H9 (cell line): ENCODE measurements around the gene YBX1. TPM values are rescaled to one million over a fixed set of nuclear protein-coding genes. Genes with fewer than 3 reads are reported as not detected.
A peak's percentile ranks its signal among the peaks of the same experiment; 100 is the strongest.

Source experiments
- DNase-seq: peaks from one replicate; pipeline ENCODE4 v3.0.0-alpha.2; 2017
- H2AFZ ChIP-seq: one replicate; pipeline ENCODE4 v1.6.1; 2013; ENCODE audit warnings: mild to moderate bottlenecking, low read length, control low read depth, moderate library complexity
- H2AK5ac ChIP-seq: 2 replicates; pipeline ENCODE4 v1.6.1; 2013; ENCODE audit warnings: low read length, control low read depth, mixed read lengths; ENCODE audit not compliant: insufficient read length
- H2BK120ac ChIP-seq: one replicate; pipeline ENCODE4 v1.6.1; 2013; ENCODE audit warnings: low read depth, mild to moderate bottlenecking, low read length, control low read depth, inconsistent platforms; ENCODE audit not compliant: poor library complexity, severe bottlenecking
- H2BK12ac ChIP-seq: 2 replicates; pipeline ENCODE4 v1.6.1; 2013; ENCODE audit warnings: low read length, control low read depth, mixed read lengths, low read depth; ENCODE audit not compliant: insufficient read length
- H2BK15ac ChIP-seq: 2 replicates; pipeline ENCODE4 v1.6.1; 2013; ENCODE audit warnings: low read depth, low read length, control low read depth
- H2BK20ac ChIP-seq: one replicate; pipeline ENCODE4 v1.6.1; 2013; ENCODE audit warnings: low read depth, mild to moderate bottlenecking, low read length, control low read depth, inconsistent platforms; ENCODE audit not compliant: poor library complexity, severe bottlenecking
- H2BK5ac ChIP-seq: 2 replicates; pipeline ENCODE4 v1.6.1; 2013; ENCODE audit warnings: low read length, control low read depth, mixed read lengths; ENCODE audit not compliant: insufficient read length
- H3K14ac ChIP-seq: 2 replicates; pipeline ENCODE4 v1.6.1; 2013; ENCODE audit warnings: low read length, control low read depth; ENCODE audit not compliant: insufficient read depth
- H3K18ac ChIP-seq: 2 replicates; pipeline ENCODE4 v1.6.1; 2013; ENCODE audit warnings: low read depth, mild to moderate bottlenecking, mixed read lengths, low read length, control low read depth; ENCODE audit not compliant: insufficient read length
- H3K23ac ChIP-seq: 2 replicates; pipeline ENCODE4 v1.6.1; 2013; ENCODE audit warnings: low read length, control low read depth, mixed read lengths, low read depth; ENCODE audit not compliant: insufficient read length
- H3K23me2 ChIP-seq: 2 replicates; pipeline ENCODE4 v1.6.1; 2013; ENCODE audit warnings: low read depth, mild to moderate bottlenecking, mixed read lengths, low read length, control low read depth; ENCODE audit not compliant: insufficient read length, poor library complexity, severe bottlenecking
- H3K27ac ChIP-seq: 2 replicates; pipeline ENCODE4 v1.5.1; 2013; ENCODE audit warnings: low read length, control low read depth, mixed read lengths, low read depth; ENCODE audit not compliant: insufficient read length
- H3K27me3 ChIP-seq: 2 replicates; pipeline ENCODE4 v1.6.1; 2013; ENCODE audit warnings: low read length, control low read depth, inconsistent platforms; ENCODE audit not compliant: insufficient read depth
- H3K4ac ChIP-seq: 2 replicates; pipeline ENCODE4 v1.6.1; 2013; ENCODE audit warnings: low read depth, mild to moderate bottlenecking, control low read depth, inconsistent platforms, low read length, moderate library complexity
- H3K4me1 ChIP-seq: 2 replicates; pipeline ENCODE4 v1.6.1; 2013; ENCODE audit warnings: low read length, control low read depth, inconsistent platforms; ENCODE audit not compliant: insufficient read depth
- H3K4me2 ChIP-seq: 2 replicates; pipeline ENCODE4 v1.6.1; 2013; ENCODE audit warnings: low read length, control low read depth, mixed read lengths; ENCODE audit not compliant: insufficient read length, insufficient read depth
- H3K56ac ChIP-seq: 2 replicates; pipeline ENCODE4 v1.6.1; 2013; ENCODE audit warnings: low read depth, mild to moderate bottlenecking, mixed read lengths, low read length, control low read depth; ENCODE audit not compliant: insufficient read length
- H3K79me1 ChIP-seq: 2 replicates; pipeline ENCODE4 v1.6.1; 2013; ENCODE audit warnings: low read depth, mild to moderate bottlenecking, moderate library complexity, low read length, control low read depth, inconsistent platforms; ENCODE audit not compliant: insufficient read depth, poor library complexity, severe bottlenecking
- H3K79me2 ChIP-seq: 2 replicates; pipeline ENCODE4 v1.6.1; 2013; ENCODE audit warnings: low read length, control low read depth, inconsistent platforms; ENCODE audit not compliant: insufficient read depth
- H3K9ac ChIP-seq: 2 replicates; pipeline ENCODE4 v1.6.1; 2013; ENCODE audit warnings: low read length, control low read depth, mixed read lengths; ENCODE audit not compliant: insufficient read length; ENCODE audit errors: extremely low read depth
- H3K9me3 ChIP-seq: one replicate; pipeline ENCODE4 v1.6.1; 2013; ENCODE audit warnings: low read depth, low read length, inconsistent platforms; ENCODE audit not compliant: control insufficient read depth
- H3T11ph ChIP-seq: one replicate; pipeline ENCODE4 v1.6.1; 2013; ENCODE audit warnings: mild to moderate bottlenecking, low read length, control low read depth, inconsistent platforms
- H4K20me1 ChIP-seq: one replicate; pipeline ENCODE4 v1.6.1; 2013; ENCODE audit not compliant: control insufficient read depth, insufficient read length, insufficient read depth
- H4K5ac ChIP-seq: 2 replicates; pipeline ENCODE4 v1.6.1; 2013; ENCODE audit warnings: low read depth, mild to moderate bottlenecking, mixed read lengths, low read length, control low read depth; ENCODE audit not compliant: insufficient read length
- H4K8ac ChIP-seq: replicated peaks from 2 replicates; pipeline ENCODE4 v1.6.1; 2013; ENCODE audit warnings: low read length, control low read depth, mixed read lengths, low read depth; ENCODE audit not compliant: insufficient read length
- H4K91ac ChIP-seq: 2 replicates; pipeline ENCODE4 v1.6.1; 2013; ENCODE audit warnings: low read depth, mild to moderate bottlenecking, moderate library complexity, mixed read lengths, low read length, control low read depth; ENCODE audit not compliant: insufficient read length
- H3K27ac Mint-ChIP-seq, 3 experiments: 2 replicates in 2 of 3; 3 replicates in 1 of 3; pipeline ENCODE4 v1.8.0; 2020 to 2021; ENCODE audit warnings: mixed read lengths in 3 of 3, mild to moderate bottlenecking in 1 of 3, moderate library complexity in 1 of 3
- H3K27me3 Mint-ChIP-seq: 2 replicates; pipeline ENCODE4 v1.8.0; 2021; ENCODE audit warnings: low read depth, mild to moderate bottlenecking, moderate library complexity, mixed read lengths
- H3K36me3 Mint-ChIP-seq, 3 experiments: 2 replicates in 2 of 3; 3 replicates in 1 of 3; pipeline ENCODE4 v1.8.0; 2020 to 2021; ENCODE audit warnings: low read depth in 3 of 3, mixed read lengths in 3 of 3; ENCODE audit not compliant: insufficient read depth in 1 of 3
- H3K4me1 Mint-ChIP-seq, 2 experiments: 2 replicates each; pipeline ENCODE4 v1.8.0; 2020; ENCODE audit warnings: mixed read lengths in 2 of 2
- H3K4me3 Mint-ChIP-seq, 2 experiments: 2 replicates in 1 of 2; 3 replicates in 1 of 2; pipeline ENCODE4 v1.8.0; 2020 to 2021; ENCODE audit warnings: mild to moderate bottlenecking in 2 of 2, mixed read lengths in 2 of 2, moderate library complexity in 1 of 2
- H3K9me3 Mint-ChIP-seq, 2 experiments: 2 replicates in 1 of 2; 3 replicates in 1 of 2; pipeline ENCODE4 v1.8.0; 2020; ENCODE audit warnings: mild to moderate bottlenecking in 2 of 2, mixed read lengths in 2 of 2, moderate library complexity in 1 of 2
- CTCF ChIP-seq: fragments of 200-600 bp; sonication (generic); conservative IDR thresholded peaks from 3 replicates; pipeline ENCODE4 v1.8.0; 2021; ENCODE audit warnings: antibody characterized with exemption, mild to moderate bottlenecking
- WGBS: extraction: QIAGEN DNeasy Blood & Tissue Kit; methylation state at CpG from one replicate; pipeline ENCODE4 v1.1.7; 2013; ENCODE audit warnings: missing lambda C conversion rate, low lambda C conversion rate, mixed read lengths; ENCODE audit not compliant: insufficient read length; ENCODE audit errors: extremely low coverage; 5-methylcytosine and 5-hydroxymethylcytosine counted together
- total RNA-seq: library from RNA; stranded (reverse); gene quantifications from 2 replicates; pipeline ENCODE4 v1.2.1, GENCODE V29; 2021

The YBX1 gene
- total RNA-seq, 1 experiment from 2014 or later, result 1,019 TPM

DNA sequence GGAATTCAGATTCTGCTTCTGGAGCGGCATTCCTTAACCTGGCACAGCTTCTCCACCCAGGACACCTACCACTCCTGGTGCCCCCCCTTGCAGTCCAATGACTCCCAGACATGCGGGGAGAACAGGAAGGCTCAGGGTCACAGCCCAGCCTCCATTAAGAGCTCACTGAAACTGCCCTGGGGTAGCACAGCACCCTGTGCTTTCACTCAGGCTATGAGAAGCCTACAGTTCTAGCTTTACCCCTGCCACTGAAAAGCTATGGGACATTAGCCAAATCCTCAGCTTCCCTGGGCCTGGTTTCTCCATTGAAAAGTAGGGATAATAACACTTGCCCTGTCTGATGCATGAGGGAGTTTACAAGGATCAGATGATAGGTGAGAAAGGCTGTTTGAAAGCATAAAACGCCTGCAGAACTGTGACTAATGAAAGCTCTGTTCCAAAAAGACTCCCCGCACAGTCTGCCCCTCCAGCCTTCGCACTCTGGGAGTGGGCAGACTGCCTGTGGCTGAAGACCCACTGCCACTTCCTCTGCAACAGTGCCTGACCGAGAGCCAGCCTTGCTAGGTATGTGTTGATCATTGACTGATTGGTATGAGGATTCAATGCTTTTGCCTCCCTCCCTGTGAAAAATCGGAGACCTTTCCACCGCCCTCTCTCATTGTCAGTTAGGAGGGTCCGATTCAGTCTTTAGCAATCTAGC, 60.5 kb downstream of the YBX1 start:
- Histone ChIP-seq H4K5ac (no peak overlapping the region), H3K27me3 (no peaks in the 10 kb centered on the region), H3K23ac (no peak overlapping the region), H3K79me1 (no peaks in the 10 kb centered on the region), H3T11ph (no peak overlapping the region), H3K4me1 (no peaks in the 10 kb centered on the region; the same call in 1 of the 2 replicates), H3K18ac (no peak overlapping the region), H2BK15ac (no peak overlapping the region), H2BK5ac (no peak overlapping the region), H2AK5ac (no peak overlapping the region), H2AFZ (no peak overlapping the region), H2BK120ac (no peak overlapping the region), H4K20me1 (no peaks in the 10 kb centered on the region), H2BK20ac (no peak overlapping the region), H3K27ac (no peak overlapping the region), H4K91ac (no peak overlapping the region), H2BK12ac (no peak overlapping the region), H3K23me2 (no peaks in the 10 kb centered on the region), H3K4ac (no peak overlapping the region), H4K8ac (no peak overlapping the region), H3K9me3 (no peaks in the 10 kb centered on the region), H3K4me2 (no peak overlapping the region), H3K14ac (no peak overlapping the region), H3K9ac (no peak overlapping the region), H3K56ac (no peak overlapping the region), H3K79me2 (no peaks in the 10 kb centered on the region)
- no peaks in the 10 kb centered on the region; the same call in 1 of the 2 replicates for H3K27me3 Mint-ChIP-seq
- DNase-seq, result peak; percentile 25
- H3K9me3 Mint-ChIP-seq, result no peaks in the 10 kb centered on the region
- H3K36me3 Mint-ChIP-seq, result peaks cover 4 to 17% (median 17%) of the 10 kb centered on the region in 3 experiments; a peak in 6 of 7 replicates
- no peak for TF ChIP-seq CTCF
- no peak overlapping the region for H3K4me3 Mint-ChIP-seq
- H3K4me1 Mint-ChIP-seq, result peaks cover 43 to 51% of the 10 kb centered on the region in 2 experiments
- H3K27ac Mint-ChIP-seq, result peak overlapping the region in 1 of 3 experiments; percentile 6; a peak in 1 of 7 replicates
- WGBS, result no CpG with 5 or more reads among the region's 9 CpGs
